ENCODE results near the gene CZIB.

Gene CZIB

GRCh38 chr1:53220171-53220961 lies at the start of gene CZIB:
TSS of gene CZIB (minus strand) at chr1:53220634. CDS start at chr1:53220575, 59 bp downstream.
- peak; percentile 94 for DNase-seq (ENCODE audit: low read depth)

GRCh38 chr1:53270107-53270506 lies 49.7 kb upstream of the CZIB start:
- DNase-seq (ENCODE audit: low read depth) = no peak

GRCh38 chr1:53267761-53268160 lies 47.3 kb upstream of the CZIB start:
- no peak for DNase-seq (ENCODE audit: low read depth)

- DNase-seq (ENCODE audit: low read depth) = no peak
Observed at GRCh38 chr1:53266038-53266437, 45.6 kb upstream of the CZIB start.

GRCh38 chr1:53265581-53265980 lies 45.1 kb upstream of the CZIB start:
- no peak for DNase-seq (ENCODE audit: low read depth)

GRCh38 chr1:53264048-53264447 lies 43.6 kb upstream of the CZIB start:
- DNase-seq (ENCODE audit: low read depth) = no peak

- no peak for DNase-seq (ENCODE audit: low read depth)
Observed at GRCh38 chr1:53262000-53262399, 41.6 kb upstream of the CZIB start.

- no peak for DNase-seq (ENCODE audit: low read depth)
Observed at GRCh38 chr1:53260631-53261247, 40.3 kb upstream of the CZIB start.

GRCh38 chr1:53259932-53260331 lies 39.5 kb upstream of the CZIB start:
- no peak for DNase-seq (ENCODE audit: low read depth)

- DNase-seq (ENCODE audit: low read depth) = no peak
Observed at GRCh38 chr1:53258216-53258615, 37.8 kb upstream of the CZIB start.

- no peak for DNase-seq (ENCODE audit: low read depth)
Observed at GRCh38 chr1:53257454-53258081, 37.1 kb upstream of the CZIB start.

GRCh38 chr1:53256511-53257453 lies 36.3 kb upstream of the CZIB start:
- no peak for DNase-seq (ENCODE audit: low read depth)

GRCh38 chr1:53255031-53255430 lies 34.6 kb upstream of the CZIB start:
- DNase-seq (ENCODE audit: low read depth) = no peak

GRCh38 chr1:53254011-53254640 lies 33.7 kb upstream of the CZIB start:
- no peak for DNase-seq (ENCODE audit: low read depth)

- DNase-seq (ENCODE audit: low read depth) = no peak
Observed at GRCh38 chr1:53250325-53250724, 29.9 kb upstream of the CZIB start.

- DNase-seq (ENCODE audit: low read depth) = no peak
Observed at GRCh38 chr1:53249706-53250105, 29.3 kb upstream of the CZIB start.

- DNase-seq (ENCODE audit: low read depth) = no peak
Observed at GRCh38 chr1:53246261-53247134, 26.1 kb upstream of the CZIB start.

- DNase-seq (ENCODE audit: low read depth) = no peak
Observed at GRCh38 chr1:53244141-53244540, 23.7 kb upstream of the CZIB start.

GRCh38 chr1:53242381-53242780 lies 21.9 kb upstream of the CZIB start:
- DNase-seq (ENCODE audit: low read depth) = no peak

- no peak for DNase-seq (ENCODE audit: low read depth)
Observed at GRCh38 chr1:53241828-53242227, 21.4 kb upstream of the CZIB start.

Data from stimulated activated CD8-positive, alpha-beta memory T cell treated with anti-CD3 and anti-CD28 coated beads, Interleukin-4, amount 100 ng/mL, for 24 hours (primary cell).